Mesendoderm (in vitro differentiated cells): ENCODE data around the gene ADAM10.
"Not testable (repeated sequence)": the region's sequence is repeated elsewhere in the genome, so short reads cannot be mapped to it uniquely, and the experiment has no call there.

ENCODE experiments used
- DNase-seq: peaks from one replicate; pipeline ENCODE4 v3.0.0; 2013
- H2AK5ac ChIP-seq: 2 replicates; pipeline ENCODE4 v1.6.1; 2013; ENCODE audit warnings: low read length, inconsistent platforms
- H2BK120ac ChIP-seq: 2 replicates; pipeline ENCODE4 v1.6.1; 2013; ENCODE audit warnings: low read depth, mild to moderate bottlenecking, low read length, moderate library complexity, mixed read lengths
- H2BK15ac ChIP-seq: replicated peaks from 2 replicates; pipeline ENCODE4 v1.6.1; 2013; ENCODE audit warnings: low read depth, mild to moderate bottlenecking, moderate library complexity
- H2BK5ac ChIP-seq: 2 replicates; pipeline ENCODE4 v1.6.1; 2013; ENCODE audit warnings: low read length, inconsistent platforms
- H3K18ac ChIP-seq: 2 replicates; pipeline ENCODE4 v1.6.1; 2013; ENCODE audit warnings: mild to moderate bottlenecking, low read length, mixed read lengths
- H3K23ac ChIP-seq: one replicate; pipeline ENCODE4 v1.6.1; 2013; ENCODE audit warnings: low read length
- H3K27ac ChIP-seq: 2 replicates; pipeline ENCODE4 v1.5.1; 2013; ENCODE audit warnings: low read depth, mild to moderate bottlenecking, inconsistent platforms, low read length, moderate library complexity
- H3K27me3 ChIP-seq: 2 replicates; pipeline ENCODE4 v1.6.1; 2013; ENCODE audit warnings: low read length, control low read depth, mild to moderate bottlenecking, inconsistent platforms; ENCODE audit not compliant: insufficient read depth, poor library complexity
- H3K36me3 ChIP-seq: 2 replicates; pipeline ENCODE4 v1.6.1; 2013; ENCODE audit warnings: low read length, inconsistent platforms; ENCODE audit not compliant: control insufficient read depth, insufficient read depth
- H3K4ac ChIP-seq: one replicate; pipeline ENCODE4 v1.6.1; 2013; ENCODE audit warnings: low read depth, mild to moderate bottlenecking, low read length, moderate library complexity
- H3K4me1 ChIP-seq: 2 replicates; pipeline ENCODE4 v1.6.1; 2013; ENCODE audit warnings: low read depth, low read length, inconsistent platforms; ENCODE audit not compliant: control insufficient read depth
- H3K4me2 ChIP-seq: 2 replicates; pipeline ENCODE4 v1.6.1; 2013; ENCODE audit warnings: low read length
- H3K4me3 ChIP-seq: 2 replicates; pipeline ENCODE4 v1.5.1; 2013; ENCODE audit warnings: mild to moderate bottlenecking, low read length
- H3K56ac ChIP-seq: one replicate; pipeline ENCODE4 v1.6.1; 2013; ENCODE audit warnings: low read length
- H3K79me1 ChIP-seq: 2 replicates; pipeline ENCODE4 v1.6.1; 2013; ENCODE audit warnings: low read length, inconsistent platforms
- H3K79me2 ChIP-seq: 2 replicates; pipeline ENCODE4 v1.6.1; 2013; ENCODE audit warnings: mild to moderate bottlenecking, low read length; ENCODE audit not compliant: control insufficient read depth, insufficient read depth
- H3K9ac ChIP-seq: 2 replicates; pipeline ENCODE4 v1.6.1; 2013; ENCODE audit warnings: low read length, inconsistent platforms
- H4K5ac ChIP-seq: one replicate; pipeline ENCODE4 v1.6.1; 2013; ENCODE audit warnings: low read length
- H4K8ac ChIP-seq: one replicate; pipeline ENCODE4 v1.6.1; 2013; ENCODE audit warnings: low read depth, mild to moderate bottlenecking, control low read depth, low read length, moderate library complexity
- WGBS: extraction: QIAGEN DNeasy Blood & Tissue Kit; methylation state at CpG from one replicate; pipeline ENCODE4 v1.1.7; 2013; ENCODE audit warnings: low lambda C conversion rate, missing lambda C conversion rate; ENCODE audit not compliant: insufficient coverage; ENCODE audit errors: extremely low coverage; 5-methylcytosine and 5-hydroxymethylcytosine counted together

ADAM10 gene

GRCh38 chr15:58770857-58771620, 21.5 kb upstream of the ADAM10 start, which contains the start of gene MINDY2:
TSS of gene MINDY2 (plus strand) at chr15:58771302. CDS start at chr15:58771396, 94 bp downstream.
- H2BK5ac ChIP-seq = peak within 1 kb of the TSS; percentile 57
- no peaks in the 10 kb centered on the region for H3K27me3 ChIP-seq
- peaks cover 3% of the 10 kb centered on the region for H3K4me1 ChIP-seq
- H3K27ac ChIP-seq = peak within 1 kb of the TSS; percentile 82
- DNase-seq = peak; percentile 99
- peak within 1 kb of the TSS; percentile 98 for H3K56ac ChIP-seq
- peak within 1 kb of the TSS; percentile 90 for H3K9ac ChIP-seq
- no peak within 1 kb of the TSS for H4K5ac ChIP-seq
- H3K79me2 ChIP-seq = peaks cover 8% of the 10 kb centered on the region
- WGBS = no CpG with 5 or more reads among the region's 75 CpGs
- peak within 1 kb of the TSS; percentile 87 for H3K4me3 ChIP-seq
- H3K18ac ChIP-seq = peak within 1 kb of the TSS; percentile 36
- H2BK120ac ChIP-seq = peak within 1 kb of the TSS; percentile 2
- no peak within 1 kb of the TSS for H4K8ac ChIP-seq
- no peak within 1 kb of the TSS for H3K4ac ChIP-seq
- peaks cover 6% of the 10 kb centered on the region for H3K79me1 ChIP-seq
- no peak within 1 kb of the TSS for H2BK15ac ChIP-seq
- H3K4me2 ChIP-seq = peak within 1 kb of the TSS; percentile 96
- peak within 1 kb of the TSS; percentile 71 for H3K23ac ChIP-seq
- no peaks in the 10 kb centered on the region for H3K36me3 ChIP-seq
- H2AK5ac ChIP-seq = no peak within 1 kb of the TSS

- no peak for DNase-seq
- H2BK120ac ChIP-seq = no peak overlapping the region
- no peak overlapping the region for H2AK5ac ChIP-seq
- no CpG with 5 or more reads among the region's 9 CpGs for WGBS
- H3K36me3 ChIP-seq = no peaks in the 10 kb centered on the region
- peak overlapping the region; percentile 46 for H3K4me3 ChIP-seq
- H3K79me1 ChIP-seq = peaks cover 6% of the 10 kb centered on the region
- peak overlapping the region; percentile 36 for H3K18ac ChIP-seq
- H3K27ac ChIP-seq = peak overlapping the region; percentile 81
- peak overlapping the region; percentile 96 for H3K4me2 ChIP-seq
- no peak overlapping the region for H3K4ac ChIP-seq
- H4K8ac ChIP-seq = no peak overlapping the region
- peak overlapping the region; percentile 92 for H3K56ac ChIP-seq
- H4K5ac ChIP-seq = no peak overlapping the region
- peak overlapping the region; percentile 57 for H2BK5ac ChIP-seq
- no peak overlapping the region for H3K23ac ChIP-seq
- H3K9ac ChIP-seq = peak overlapping the region; percentile 77
- H2BK15ac ChIP-seq = no peak overlapping the region
- no peaks in the 10 kb centered on the region for H3K27me3 ChIP-seq
- peaks cover 3% of the 10 kb centered on the region for H3K4me1 ChIP-seq
- peaks cover 8% of the 10 kb centered on the region for H3K79me2 ChIP-seq
Measured at GRCh38 chr15:58770519-58770856, 21.0 kb upstream of the ADAM10 start.

- WGBS = no CpG with 5 or more reads among the region's 7 CpGs
- H3K4me3 ChIP-seq, H3K27me3 ChIP-seq: not testable (repeated sequence)
Measured at GRCh38 chr15:58768601-58769004, 19.1 kb upstream of the ADAM10 start.

GRCh38 chr15:58766290-58766689, 16.8 kb upstream of the ADAM10 start:
- no peak overlapping the region for H3K4ac ChIP-seq
- H3K79me1 ChIP-seq = no peaks in the 10 kb centered on the region
- H3K36me3 ChIP-seq = no peaks in the 10 kb centered on the region
- no peak overlapping the region for H3K4me3 ChIP-seq
- H3K4me1 ChIP-seq = peaks cover 3% of the 10 kb centered on the region
- no peak overlapping the region for H3K18ac ChIP-seq
- no peaks in the 10 kb centered on the region for H3K79me2 ChIP-seq
- H2BK15ac ChIP-seq = no peak overlapping the region
- H2BK120ac ChIP-seq = no peak overlapping the region
- no peak overlapping the region for H3K27ac ChIP-seq
- no CpG with 5 or more reads among the region's 5 CpGs for WGBS
- no peak overlapping the region for H3K4me2 ChIP-seq
- H2AK5ac ChIP-seq = no peak overlapping the region
- no peaks in the 10 kb centered on the region for H3K27me3 ChIP-seq
- H4K5ac ChIP-seq = no peak overlapping the region
- H4K8ac ChIP-seq = no peak overlapping the region
- H2BK5ac ChIP-seq = no peak overlapping the region
- H3K9ac ChIP-seq = no peak overlapping the region
- no peak overlapping the region for H3K56ac ChIP-seq
- H3K23ac ChIP-seq = no peak overlapping the region
- no peak for DNase-seq

More at GRCh38 chr15:58768601-58769004, 19.1 kb upstream of the ADAM10 start:
- not testable (repeated sequence) for H3K56ac ChIP-seq, H3K4ac ChIP-seq, H3K18ac ChIP-seq, H3K79me1 ChIP-seq, H2AK5ac ChIP-seq, H2BK120ac ChIP-seq, H2BK5ac ChIP-seq, H4K5ac ChIP-seq, H3K79me2 ChIP-seq, H2BK15ac ChIP-seq, H3K36me3 ChIP-seq, H3K23ac ChIP-seq, DNase-seq, H3K4me1 ChIP-seq, H3K27ac ChIP-seq, H3K9ac ChIP-seq, H4K8ac ChIP-seq, H3K4me2 ChIP-seq

GRCh38 chr15:58764468-58764867, 15.0 kb upstream of the ADAM10 start:
- Histone ChIP-seq H3K27me3 (no peaks in the 10 kb centered on the region), H3K9ac (no peak overlapping the region), H4K8ac (no peak overlapping the region), H3K4me1 (no peaks in the 10 kb centered on the region), H3K36me3 (no peaks in the 10 kb centered on the region), H2BK15ac (no peak overlapping the region), H2AK5ac (no peak overlapping the region), H3K23ac (no peak overlapping the region), H2BK120ac (no peak overlapping the region), H3K18ac (no peak overlapping the region), H3K79me2 (no peaks in the 10 kb centered on the region), H4K5ac (no peak overlapping the region), H3K79me1 (no peaks in the 10 kb centered on the region), H3K4me3 (no peak overlapping the region), H3K4me2 (no peak overlapping the region), H3K27ac (no peak overlapping the region), H2BK5ac (no peak overlapping the region), H3K56ac (no peak overlapping the region), H3K4ac (no peak overlapping the region)
- DNase-seq = no peak
- no CpG with 5 or more reads among the region's 5 CpGs for WGBS

GRCh38 chr15:58762731-58763130, 13.2 kb upstream of the ADAM10 start:
- no peak overlapping the region for H3K4me2 ChIP-seq
- no peak overlapping the region for H3K27ac ChIP-seq
- no peak overlapping the region for H2BK5ac ChIP-seq
- H3K9ac ChIP-seq = no peak overlapping the region
- H3K79me1 ChIP-seq = no peaks in the 10 kb centered on the region
- no peaks in the 10 kb centered on the region for H3K79me2 ChIP-seq
- H3K4me3 ChIP-seq = no peak overlapping the region
- H3K23ac ChIP-seq = no peak overlapping the region
- H2BK15ac ChIP-seq = no peak overlapping the region
- no peak overlapping the region for H3K56ac ChIP-seq
- no peak overlapping the region for H4K8ac ChIP-seq
- no CpG with 5 or more reads among the region's 1 CpG for WGBS
- no peaks in the 10 kb centered on the region for H3K4me1 ChIP-seq
- H4K5ac ChIP-seq = no peak overlapping the region
- no peaks in the 10 kb centered on the region for H3K36me3 ChIP-seq
- no peaks in the 10 kb centered on the region for H3K27me3 ChIP-seq
- no peak overlapping the region for H2BK120ac ChIP-seq
- no peak overlapping the region for H3K18ac ChIP-seq
- H2AK5ac ChIP-seq = no peak overlapping the region
- DNase-seq = no peak
- no peak overlapping the region for H3K4ac ChIP-seq
